Measurements from ENCODE around the gene KIF18A. TPM values are rescaled to one million over a fixed set of nuclear protein-coding genes. Genes with fewer than 3 reads are reported as not detected.
"Not testable (repeated sequence)": the region's sequence is repeated elsewhere in the genome, so short reads cannot be mapped to it uniquely, and the experiment has no call there.

Gene KIF18A
- total RNA-seq (2014; rRNA removed; shearing (Covaris generic)), result 33.3 and 41.1 TPM in 2 replicates

DNA sequence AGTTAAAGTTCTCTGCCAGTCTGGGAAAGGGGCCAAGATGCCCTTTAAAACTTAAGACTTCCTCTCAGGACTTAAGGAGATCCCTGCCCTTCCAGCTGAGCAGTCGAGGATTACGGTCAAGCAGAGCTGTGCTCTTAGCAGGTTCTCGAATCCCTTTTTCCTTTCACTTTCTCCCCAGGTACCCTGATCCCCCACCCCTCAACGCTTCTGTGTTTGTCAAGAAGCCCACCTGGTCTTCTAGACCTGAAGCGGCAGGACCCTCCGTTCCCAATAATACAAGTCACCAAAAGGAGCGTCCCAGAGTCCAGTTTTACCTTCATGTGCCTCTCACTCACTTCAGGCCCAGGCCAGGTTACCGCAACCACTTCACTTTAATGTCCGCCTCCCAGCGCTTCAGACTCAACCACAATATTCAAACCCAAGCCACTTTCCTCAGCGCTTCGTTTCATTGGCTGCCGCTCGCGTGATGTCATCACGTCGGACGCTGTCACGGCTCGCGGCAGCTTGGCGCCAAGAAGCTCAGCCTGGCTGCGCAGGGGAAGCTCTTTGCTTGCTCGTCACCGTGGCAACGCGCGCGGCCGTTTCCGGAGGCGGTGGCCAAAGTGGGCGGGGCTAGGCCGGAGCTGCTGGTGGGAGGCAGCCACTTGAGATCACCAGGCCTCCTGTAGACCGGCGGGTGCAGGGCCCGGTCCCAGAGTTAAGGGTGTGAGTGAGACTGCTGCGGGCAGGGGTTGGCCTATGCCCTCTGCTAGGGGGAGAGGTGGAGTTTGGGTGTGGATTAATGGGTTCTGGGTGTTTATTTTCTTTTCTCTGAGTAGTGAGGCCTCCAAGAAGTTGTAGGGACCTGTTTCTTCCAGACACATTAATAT lies at the start of gene KIF18A, which contains the start of gene METTL15:
Gene KIF18A (minus strand): TSS at position 407 of the 869 bp plus-strand sequence. CDS start 10,209 bp downstream, outside the sequence.
Gene METTL15 (plus strand): TSS at position 639 of the 869 bp plus-strand sequence. CDS start 4,947 bp downstream, outside the sequence.
- Histone ChIP-seq H3K27ac (peak within 1 kb of the TSS; percentile 97), H3K9me3 (replicated peaks) (no peaks in the 10 kb centered on the region), H3K36me3 (0 out of 2 replicates have a peak, but pooled peaks cover 4% of the 10 kb centered on the region), H3K4me3 (peak within 1 kb of the TSS; percentile 60), H3K27me3 (replicated peaks) (no peaks in the 10 kb centered on the region), H3K4me1 (replicated peaks) (peaks cover 46% of the 10 kb centered on the region)
- DNase-seq (ENCODE audit: low read depth in 1 of 2, low spot score in 2 of 2), result peak; percentile 98 to 99

GRCh38 chr11:28153586-28153985 lies 45.6 kb upstream of the KIF18A start:
- no peaks in the 10 kb centered on the region for H3K9me3 ChIP-seq (replicated peaks)
- no peaks in the 10 kb centered on the region for H3K4me1 ChIP-seq (replicated peaks)
- DNase-seq (ENCODE audit: low read depth in 1 of 2, low spot score in 2 of 2), result no peak
- H3K36me3 ChIP-seq, result peaks cover 18% of the 10 kb centered on the region
- H3K4me3 ChIP-seq, result no peak overlapping the region
- H3K27ac ChIP-seq, result no peak overlapping the region
- no peaks in the 10 kb centered on the region for H3K27me3 ChIP-seq (replicated peaks)

DNA sequence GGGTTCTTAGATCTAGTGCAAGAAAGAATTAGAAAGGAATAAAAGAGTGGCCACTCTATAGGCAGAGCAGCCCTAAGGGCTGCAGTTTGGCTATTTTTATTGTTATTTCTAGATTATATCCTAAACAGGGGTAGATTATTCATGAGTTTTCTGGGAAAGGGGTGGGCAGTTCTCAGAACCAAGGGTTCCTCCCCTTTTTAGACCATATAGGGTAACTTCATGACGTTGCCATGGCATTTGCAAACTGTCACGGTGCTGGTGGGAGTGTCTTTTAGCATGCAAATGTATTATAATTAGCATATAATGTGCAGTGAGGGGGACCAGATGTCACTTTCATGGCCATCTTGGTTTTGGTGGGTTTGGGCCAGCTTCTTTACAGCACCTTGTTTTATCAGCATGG lies 44.8 kb upstream of the KIF18A start:
- Histone ChIP-seq H3K36me3 (peaks cover 10% of the 10 kb centered on the region), H3K27me3 (replicated peaks) (no peaks in the 10 kb centered on the region), H3K27ac (no peak overlapping the region), H3K4me3 (no peak overlapping the region), H3K4me1 (replicated peaks) (no peaks in the 10 kb centered on the region), H3K9me3 (replicated peaks) (no peaks in the 10 kb centered on the region)
- no peak for DNase-seq (ENCODE audit: low read depth in 1 of 2, low spot score in 2 of 2)

GRCh38 chr11:28146123-28146751 lies 38.3 kb upstream of the KIF18A start:
- peaks cover 14% of the 10 kb centered on the region for H3K4me1 ChIP-seq (replicated peaks)
- H3K27me3 ChIP-seq (replicated peaks), result no peaks in the 10 kb centered on the region
- H3K27ac ChIP-seq, result peak overlapping the region; percentile 35
- no peaks in the 10 kb centered on the region for H3K9me3 ChIP-seq (replicated peaks)
- peak; percentile 48 to 76 for DNase-seq (ENCODE audit: low read depth in 1 of 2, low spot score in 2 of 2)
- no peaks in the 10 kb centered on the region for H3K36me3 ChIP-seq
- no peak overlapping the region for H3K4me3 ChIP-seq

- H3K36me3 ChIP-seq, result no peaks in the 10 kb centered on the region
- H3K27me3 ChIP-seq (replicated peaks), result no peaks in the 10 kb centered on the region
- peaks cover 14% of the 10 kb centered on the region for H3K4me1 ChIP-seq (replicated peaks)
- no peak overlapping the region for H3K4me3 ChIP-seq
- no peak for DNase-seq (ENCODE audit: low read depth in 1 of 2, low spot score in 2 of 2)
- H3K9me3 ChIP-seq (replicated peaks), result no peaks in the 10 kb centered on the region; the same call in 1 of the 2 replicates
- H3K27ac ChIP-seq, result no peak overlapping the region
Observed at GRCh38 chr11:28144808-28145207, 36.9 kb upstream of the KIF18A start.

- no peaks in the 10 kb centered on the region; the same call in 1 of the 2 replicates for H3K9me3 ChIP-seq (replicated peaks)
- DNase-seq (ENCODE audit: low read depth in 1 of 2, low spot score in 2 of 2), result no peak
- H3K36me3 ChIP-seq, result peaks cover 10% of the 10 kb centered on the region
- H3K4me3 ChIP-seq, result no peak overlapping the region
- H3K4me1 ChIP-seq (replicated peaks), result peaks cover 14% of the 10 kb centered on the region
- H3K27ac ChIP-seq, result no peak overlapping the region
- H3K27me3 ChIP-seq (replicated peaks), result no peaks in the 10 kb centered on the region
Observed at GRCh38 chr11:28142724-28143123, 34.8 kb upstream of the KIF18A start.

DNA sequence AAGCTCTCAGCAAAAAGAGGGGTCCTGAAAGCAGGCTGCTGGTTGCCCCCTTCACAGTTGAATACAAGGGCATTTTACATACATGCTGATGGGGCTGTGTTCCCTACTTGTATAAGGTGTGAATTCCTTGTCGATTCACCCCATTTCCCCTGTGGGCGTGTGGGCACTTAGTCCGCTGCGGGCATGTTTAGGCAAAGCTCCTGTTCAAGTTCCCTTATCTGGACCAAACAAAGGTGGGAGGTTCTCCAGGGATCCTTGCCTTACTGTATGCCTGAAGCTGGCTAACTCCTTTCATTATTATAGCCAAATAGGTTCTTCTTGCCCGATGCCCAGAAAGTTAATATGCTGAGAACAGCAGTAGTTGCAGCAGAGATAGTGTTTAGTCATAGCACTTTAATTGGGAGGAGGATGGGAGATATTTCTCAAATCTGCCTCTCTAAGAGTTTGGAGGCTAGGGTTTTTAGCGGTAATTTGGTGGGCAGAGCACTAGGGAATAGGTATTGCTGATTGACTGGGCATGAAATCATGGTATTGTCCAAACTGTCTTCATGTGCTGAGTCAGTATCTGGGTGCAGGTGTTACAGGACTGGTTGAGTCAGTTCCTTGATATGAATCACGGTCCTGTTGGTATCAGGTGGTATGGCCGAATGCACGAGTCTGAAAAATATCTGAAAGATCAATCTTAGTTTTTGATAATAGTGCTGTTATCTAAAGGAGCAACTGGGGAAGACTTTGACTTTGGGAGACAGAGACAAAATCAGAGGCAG lies 32.9 kb upstream of the KIF18A start:
- Histone ChIP-seq H3K36me3 (peaks cover 23% of the 10 kb centered on the region), H3K4me3 (no peak overlapping the region), H3K27me3 (replicated peaks) (no peaks in the 10 kb centered on the region), H3K4me1 (replicated peaks) (peaks cover 6% of the 10 kb centered on the region; the same call in 1 of the 2 replicates), H3K9me3 (replicated peaks) (peaks cover 5% of the 10 kb centered on the region), H3K27ac (no peak overlapping the region)
- DNase-seq (ENCODE audit: low read depth in 1 of 2, low spot score in 2 of 2), result no peak

- DNase-seq (ENCODE audit: low read depth in 1 of 2, low spot score in 2 of 2), result no peak
- H3K4me3 ChIP-seq, result no peak overlapping the region
- peaks cover 30% of the 10 kb centered on the region for H3K36me3 ChIP-seq
- no peaks in the 10 kb centered on the region for H3K27me3 ChIP-seq (replicated peaks)
- H3K9me3 ChIP-seq (replicated peaks), result peaks cover 11% of the 10 kb centered on the region
- H3K27ac ChIP-seq, result no peak overlapping the region
- H3K4me1 ChIP-seq (replicated peaks), result 0 out of 2 replicates have a peak, but pooled peaks cover 3% of the 10 kb centered on the region
Observed at GRCh38 chr11:28139841-28140415, 32.0 kb upstream of the KIF18A start.

GRCh38 chr11:28137832-28138231 lies 29.9 kb upstream of the KIF18A start:
- Histone ChIP-seq H3K4me1 (replicated peaks) (no peaks in the 10 kb centered on the region), H3K27ac (no peak overlapping the region), H3K9me3 (replicated peaks) (peaks cover 11% of the 10 kb centered on the region), H3K4me3 (no peak overlapping the region), H3K36me3 (peaks cover 43% of the 10 kb centered on the region), H3K27me3 (replicated peaks) (no peaks in the 10 kb centered on the region)
- DNase-seq (ENCODE audit: low read depth in 1 of 2, low spot score in 2 of 2), result no peak

- no peak overlapping the region for H3K4me3 ChIP-seq
- no peak for DNase-seq (ENCODE audit: low read depth in 1 of 2, low spot score in 2 of 2)
- no peak overlapping the region for H3K27ac ChIP-seq
- H3K9me3 ChIP-seq (replicated peaks), result peaks cover 11% of the 10 kb centered on the region
- H3K27me3 ChIP-seq (replicated peaks), result no peaks in the 10 kb centered on the region
- no peaks in the 10 kb centered on the region for H3K4me1 ChIP-seq (replicated peaks)
- H3K36me3 ChIP-seq, result peaks cover 43% of the 10 kb centered on the region
Observed at GRCh38 chr11:28137366-28137765, 29.4 kb upstream of the KIF18A start.

- H3K27me3 ChIP-seq (replicated peaks); H3K4me1 ChIP-seq (replicated peaks); DNase-seq (ENCODE audit: low read depth in 1 of 2, low spot score in 2 of 2); H3K27ac ChIP-seq; H3K4me3 ChIP-seq: not testable (repeated sequence)
- H3K36me3 ChIP-seq, result peaks cover 43% of the 10 kb centered on the region
- H3K9me3 ChIP-seq (replicated peaks), result peaks cover 11% of the 10 kb centered on the region
Observed at GRCh38 chr11:28136157-28136556, 28.2 kb upstream of the KIF18A start.

GRCh38 chr11:28133146-28133545 lies 25.2 kb upstream of the KIF18A start:
- no peak for DNase-seq (ENCODE audit: low read depth in 1 of 2, low spot score in 2 of 2)
- no peaks in the 10 kb centered on the region for H3K27me3 ChIP-seq (replicated peaks)

DNA sequence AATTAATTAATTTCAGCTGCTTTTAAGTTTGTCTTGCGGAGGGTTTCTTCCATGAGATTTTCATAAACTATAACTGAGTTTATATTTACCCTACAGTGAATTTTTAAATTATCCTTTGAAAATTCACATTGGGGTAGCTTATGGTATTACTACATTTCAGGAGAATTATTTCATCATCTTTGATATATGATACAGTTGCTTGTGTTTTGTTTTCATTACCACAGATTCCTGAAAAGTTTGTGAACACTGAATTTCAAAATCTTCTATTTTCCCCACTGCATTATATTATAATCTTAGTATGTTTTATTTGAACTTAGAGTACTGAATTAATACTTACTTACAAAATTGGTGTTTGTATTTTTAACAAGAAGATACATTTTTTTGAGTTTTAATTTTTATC lies 24.6 kb upstream of the KIF18A start:
- no peak for DNase-seq (ENCODE audit: low read depth in 1 of 2, low spot score in 2 of 2)
- H3K27ac ChIP-seq, result no peak overlapping the region
- no peak overlapping the region for H3K4me3 ChIP-seq
- peaks cover 32% of the 10 kb centered on the region for H3K36me3 ChIP-seq
- H3K27me3 ChIP-seq (replicated peaks), result no peaks in the 10 kb centered on the region
- H3K4me1 ChIP-seq (replicated peaks), result no peaks in the 10 kb centered on the region
- H3K9me3 ChIP-seq (replicated peaks), result peaks cover 11% of the 10 kb centered on the region; the same call in 1 of the 2 replicates

More at GRCh38 chr11:28133146-28133545, 25.2 kb upstream of the KIF18A start:
- Histone ChIP-seq H3K36me3 (peaks cover 37% of the 10 kb centered on the region), H3K27ac (no peak overlapping the region), H3K4me3 (no peak overlapping the region), H3K4me1 (replicated peaks) (no peaks in the 10 kb centered on the region), H3K9me3 (replicated peaks) (peaks cover 11% of the 10 kb centered on the region; the same call in 1 of the 2 replicates)
